ENCODE data around the gene LRIG1. TPM values are rescaled to one million over a fixed set of nuclear protein-coding genes. Genes with fewer than 3 reads are reported as not detected.

The LRIG1 gene
- total RNA-seq, 1 experiment from 2014 or later = 2.2 TPM

GRCh38 chr3:66411961-66412887, 88.6 kb downstream of the LRIG1 start:
- POLR2A ChIA-PET (ENCODE audit: unreplicated experiment) = no interaction called here
- Histone ChIP-seq H3K27ac (ENCODE audit: low read length) (no peak overlapping the region), H3K9ac (ENCODE audit: low read length) (no peak overlapping the region), H2AFZ (ENCODE audit: low read length) (no peak overlapping the region), H3F3A (ENCODE audit: low read length, unreplicated experiment) (no peaks in the 10 kb centered on the region), H3K9me3 (ENCODE audit: low read length) (no peaks in the 10 kb centered on the region), H3K9me2 (replicated peaks; ENCODE audit: low read length) (no peaks in the 10 kb centered on the region), H3K4me1 (ENCODE audit: insufficient read depth, low read length) (no peaks in the 10 kb centered on the region), H4K20me1 (ENCODE audit: low read length) (no peaks in the 10 kb centered on the region), H3K4me3 (ENCODE audit: low read length) (no peak overlapping the region), H3K27me3 (ENCODE audit: low read length) (no peaks in the 10 kb centered on the region), H3K36me3 (ENCODE audit: low read depth, low read length) (no peaks in the 10 kb centered on the region), H3K79me2 (ENCODE audit: low read length) (no peaks in the 10 kb centered on the region), H3K4me2 (ENCODE audit: low read length) (no peak overlapping the region)
- DNase-seq = no peak
- BruUV-seq (replicated peaks) = no TSS peak
- CTCF ChIA-PET = no interaction called here
- intact Hi-C loops (cut with micrococcal nuclease) = no loop called here
- TF ChIP-seq EZH2phosphoT487 (IDR thresholded peaks at IDR 0.05; ENCODE audit: borderline replicate concordance, low read length) (no peak), EZH2 (IDR thresholded peaks at IDR 0.05; ENCODE audit: low read length, unreplicated experiment) (no peak), CTCF (conservative IDR thresholded peaks at IDR 0.05; ENCODE audit: low read depth, low read length) (no peak)
- ATAC-seq = no peak

- Histone ChIP-seq H3K9me2 (replicated peaks; ENCODE audit: low read length) (no peaks in the 10 kb centered on the region), H2AFZ (ENCODE audit: low read length) (no peak overlapping the region), H3K36me3 (ENCODE audit: low read depth, low read length) (no peaks in the 10 kb centered on the region), H3K79me2 (ENCODE audit: low read length) (no peaks in the 10 kb centered on the region), H4K20me1 (ENCODE audit: low read length) (no peaks in the 10 kb centered on the region), H3K4me2 (ENCODE audit: low read length) (no peak overlapping the region), H3K9ac (ENCODE audit: low read length) (no peak overlapping the region), H3K4me1 (ENCODE audit: insufficient read depth, low read length) (no peaks in the 10 kb centered on the region), H3K27me3 (ENCODE audit: low read length) (no peaks in the 10 kb centered on the region), H3K27ac (ENCODE audit: low read length) (no peak overlapping the region), H3K9me3 (ENCODE audit: low read length) (no peaks in the 10 kb centered on the region), H3K4me3 (ENCODE audit: low read length) (no peak overlapping the region), H3F3A (ENCODE audit: low read length, unreplicated experiment) (no peaks in the 10 kb centered on the region)
- POLR2A ChIA-PET (ENCODE audit: unreplicated experiment) = no interaction called here
- DNase-seq (no peak), ATAC-seq (no peak)
- TF ChIP-seq EZH2phosphoT487 (IDR thresholded peaks at IDR 0.05; ENCODE audit: borderline replicate concordance, low read length) = no peak
- TF ChIP-seq CTCF (conservative IDR thresholded peaks at IDR 0.05; ENCODE audit: low read depth, low read length) = no peak
- no peak for TF ChIP-seq EZH2 (IDR thresholded peaks at IDR 0.05; ENCODE audit: low read length, unreplicated experiment)
- CTCF ChIA-PET = no interaction called here
- intact Hi-C loops (cut with micrococcal nuclease) = no loop called here
- no TSS peak for BruUV-seq (replicated peaks)
These were observed 89.3 kb downstream of the LRIG1 start for GRCh38 chr3:66411474-66411873.

- H3F3A ChIP-seq (ENCODE audit: low read length, unreplicated experiment) = no peaks in the 10 kb centered on the region
- BruUV-seq (replicated peaks) = no TSS peak
- H3K4me1 ChIP-seq (ENCODE audit: insufficient read depth, low read length) = no peaks in the 10 kb centered on the region
- ChIA-PET CTCF (no interaction called here), POLR2A (ENCODE audit: unreplicated experiment) (no interaction called here)
- no peak overlapping the region for H3K4me2 ChIP-seq (ENCODE audit: low read length)
- H3K9me2 ChIP-seq (replicated peaks; ENCODE audit: low read length) = no peaks in the 10 kb centered on the region
- no peaks in the 10 kb centered on the region for H3K27me3 ChIP-seq (ENCODE audit: low read length)
- TF ChIP-seq EZH2 (IDR thresholded peaks at IDR 0.05; ENCODE audit: low read length, unreplicated experiment) (no peak), CTCF (conservative IDR thresholded peaks at IDR 0.05; ENCODE audit: low read depth, low read length) (no peak), EZH2phosphoT487 (IDR thresholded peaks at IDR 0.05; ENCODE audit: borderline replicate concordance, low read length) (no peak)
- H3K4me3 ChIP-seq (ENCODE audit: low read length) = no peak overlapping the region
- no peak overlapping the region for H3K9ac ChIP-seq (ENCODE audit: low read length)
- H3K36me3 ChIP-seq (ENCODE audit: low read depth, low read length) = no peaks in the 10 kb centered on the region
- H2AFZ ChIP-seq (ENCODE audit: low read length) = no peak overlapping the region
- H3K27ac ChIP-seq (ENCODE audit: low read length) = no peak overlapping the region
- intact Hi-C loops (cut with micrococcal nuclease) = no loop called here
- H4K20me1 ChIP-seq (ENCODE audit: low read length) = no peaks in the 10 kb centered on the region
- DNase-seq (no peak), ATAC-seq (no peak)
- no peaks in the 10 kb centered on the region for H3K79me2 ChIP-seq (ENCODE audit: low read length)
- no peaks in the 10 kb centered on the region for H3K9me3 ChIP-seq (ENCODE audit: low read length)
These were observed 89.8 kb downstream of the LRIG1 start for GRCh38 chr3:66410976-66411375.

Data from PC-3 (cell line).